HG02973 (cell line): Measurements from ENCODE around the gene PHACTR1.
"Not testable (repeated sequence)": the region's sequence is repeated elsewhere in the genome, so short reads cannot be mapped to it uniquely, and the experiment has no call there.

Experiments used
- ATAC-seq: cut with Tn5 transposase; IDR thresholded peaks from one replicate; pipeline ENCODE4 v1.9.1; 2021; ENCODE audit warnings: moderate library complexity; ENCODE audit not compliant: unreplicated experiment

PHACTR1 gene

GRCh38 chr6:12748815-12749521, 32.4 kb downstream of the PHACTR1 start:
- no peak for ATAC-seq

GRCh38 chr6:12749531-12750379, 33.2 kb downstream of the PHACTR1 start:
- ATAC-seq: no peak

GRCh38 chr6:12750416-12750815, 33.8 kb downstream of the PHACTR1 start:
- no peak for ATAC-seq

- no peak for ATAC-seq
Observed at GRCh38 chr6:12751694-12752325, 35.2 kb downstream of the PHACTR1 start.

GRCh38 chr6:12753036-12753435, 36.5 kb downstream of the PHACTR1 start:
- no peak for ATAC-seq

GRCh38 chr6:12760226-12760625, 43.7 kb downstream of the PHACTR1 start:
- ATAC-seq: no peak

- ATAC-seq: no peak
Observed at GRCh38 chr6:12760911-12761310, 44.3 kb downstream of the PHACTR1 start.

- no peak for ATAC-seq
Observed at GRCh38 chr6:12761376-12762115, 45.0 kb downstream of the PHACTR1 start.

GRCh38 chr6:12762731-12763434, 46.3 kb downstream of the PHACTR1 start:
- ATAC-seq: not testable (repeated sequence)

- ATAC-seq: no peak
Observed at GRCh38 chr6:12766365-12766764, 49.8 kb downstream of the PHACTR1 start.

- ATAC-seq: no peak
Observed at GRCh38 chr6:12767016-12767415, 50.4 kb downstream of the PHACTR1 start.

- no peak for ATAC-seq
Observed at GRCh38 chr6:12769556-12770256, 53.1 kb downstream of the PHACTR1 start.

- ATAC-seq: no peak
Observed at GRCh38 chr6:12772416-12772815, 55.8 kb downstream of the PHACTR1 start.

GRCh38 chr6:12776291-12776690, 59.7 kb downstream of the PHACTR1 start:
- ATAC-seq: no peak

GRCh38 chr6:12779772-12780171, 63.2 kb downstream of the PHACTR1 start:
- no peak for ATAC-seq

GRCh38 chr6:12782136-12782535, 65.6 kb downstream of the PHACTR1 start:
- no peak for ATAC-seq

- ATAC-seq: no peak
Observed at GRCh38 chr6:12785301-12785700, 68.7 kb downstream of the PHACTR1 start.

GRCh38 chr6:12785921-12786320, 69.4 kb downstream of the PHACTR1 start:
- ATAC-seq: no peak

- ATAC-seq: no peak
Observed at GRCh38 chr6:12791371-12791770, 74.8 kb downstream of the PHACTR1 start.

- no peak for ATAC-seq
Observed at GRCh38 chr6:12798326-12798725, 81.8 kb downstream of the PHACTR1 start.
